Gastroesophageal sphincter (tissue), 4 donors: ENCODE data around the gene CALHM3. TPM values are rescaled to one million over a fixed set of nuclear protein-coding genes. Genes with fewer than 3 reads are reported as not detected.

Source experiments
- ATAC-seq: fragments of 150-250 bp; one replicate; pipeline ENCODE4 v1.9.1; 2016; ENCODE audit warnings: mild to moderate bottlenecking, moderate library complexity
- H3K27ac ChIP-seq, 4 donors: fragments of 200-600 bp; sonication (generic) in 3 of 4; 1 replicate in 3 of 4; 2 replicates in 1 of 4; pipeline ENCODE4 v1.5.1; 2016 to 2019
- H3K27me3 ChIP-seq: fragments of 200-600 bp; sonication (generic); one replicate; pipeline ENCODE4 v1.5.1; 2019
- H3K36me3 ChIP-seq, 2 donors: fragments of 200-600 bp; sonication (generic); one replicate each; pipeline ENCODE4 v1.5.1; 2019; ENCODE audit warnings: control low read depth in 1 of 2
- H3K4me1 ChIP-seq, 3 donors: fragments of 200-600 bp; sonication (generic); 1 replicate in 2 of 3; 2 replicates in 1 of 3; pipeline ENCODE4 v1.5.1; 2016 to 2019; ENCODE audit warnings: control low read depth in 2 of 3
- H3K4me3 ChIP-seq, 2 donors: fragments of 200-600 bp; sonication (generic); one replicate each; pipeline ENCODE4 v1.5.1; 2019; ENCODE audit warnings: mild to moderate bottlenecking in 1 of 2, moderate library complexity in 1 of 2
- H3K9me3 ChIP-seq, 3 donors: fragments of 200-600 bp; sonication (generic); one replicate each; pipeline ENCODE4 v1.5.1; 2017 to 2019; ENCODE audit warnings: control low read depth in 2 of 3
- EP300 ChIP-seq: sonication (generic); formaldehyde crosslinking; IDR thresholded peaks from one replicate; pipeline ENCODE4 v1.6.1; 2017; ENCODE audit warnings: antibody characterized with exemption, mild to moderate bottlenecking
- POLR2A ChIP-seq, 2 donors: fragments of 450-650 bp; IDR thresholded peaks; one replicate each; pipeline ENCODE4 v1.6.1; 2017; ENCODE audit warnings: antibody characterized with exemption in 2 of 2, mild to moderate bottlenecking in 2 of 2, moderate library complexity in 1 of 2
- POLR2AphosphoS5 ChIP-seq: sonication (generic); formaldehyde crosslinking; IDR thresholded peaks from one replicate; pipeline ENCODE4 v1.6.1; 2017; ENCODE audit warnings: antibody characterized with exemption
- WGBS, 2 donors: methylation state at CpG; one replicate each; pipeline ENCODE4 v1.1.5; 2018; ENCODE audit warnings: low coverage in 1 of 2; 5-methylcytosine and 5-hydroxymethylcytosine counted together
- total RNA-seq, 4 donors: library from RNA; depleted of rRNA; stranded (reverse); fragments of >200 nt; gene quantifications; one replicate each; pipeline ENCODE4 v1.1.0, GENCODE V29; 2016
- TF ChIP-seq, protein P1 (sequence below), 4 experiments: fragments of 200-600 bp in 2 of 4; fragments of 450-650 bp in 2 of 4; sonication (generic) in 1 of 4; IDR thresholded peaks; one replicate each; pipeline ENCODE4 v1.5.1; 2017 to 2019; ENCODE audit warnings: antibody characterized with exemption in 4 of 4, mild to moderate bottlenecking in 2 of 4, moderate library complexity in 2 of 4

The CALHM3 gene
- total RNA-seq, 4 donors from 2014 or later, result not detected

DNA sequence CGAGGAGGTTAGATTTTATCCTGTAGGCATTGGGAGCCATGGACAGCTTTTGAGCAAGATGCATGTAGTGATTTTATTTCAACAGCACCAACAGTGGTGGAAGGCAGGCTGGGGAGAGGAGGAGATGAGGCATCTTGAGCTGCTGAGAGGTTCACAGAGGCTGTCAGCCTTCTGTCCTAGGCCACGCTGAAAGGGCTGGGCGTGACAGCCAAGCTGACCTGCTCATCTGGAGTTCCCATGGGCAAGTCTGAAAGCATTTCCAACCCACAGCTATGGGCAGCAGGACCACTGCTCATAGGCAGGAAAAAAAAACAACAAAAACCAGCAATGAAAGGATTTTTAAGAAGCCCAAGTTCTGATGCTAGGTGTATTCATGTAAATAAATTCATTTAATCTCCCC is 22.1 kb upstream of the CALHM3 start:
- H3K27me3 ChIP-seq, result peaks cover 26% of the 10 kb centered on the region
- H3K27ac ChIP-seq, result no peak overlapping the region
- H3K9me3 ChIP-seq, result no peaks in the 10 kb centered on the region
- H3K36me3 ChIP-seq, result no peaks in the 10 kb centered on the region
- TF ChIP-seq, protein P1, sequence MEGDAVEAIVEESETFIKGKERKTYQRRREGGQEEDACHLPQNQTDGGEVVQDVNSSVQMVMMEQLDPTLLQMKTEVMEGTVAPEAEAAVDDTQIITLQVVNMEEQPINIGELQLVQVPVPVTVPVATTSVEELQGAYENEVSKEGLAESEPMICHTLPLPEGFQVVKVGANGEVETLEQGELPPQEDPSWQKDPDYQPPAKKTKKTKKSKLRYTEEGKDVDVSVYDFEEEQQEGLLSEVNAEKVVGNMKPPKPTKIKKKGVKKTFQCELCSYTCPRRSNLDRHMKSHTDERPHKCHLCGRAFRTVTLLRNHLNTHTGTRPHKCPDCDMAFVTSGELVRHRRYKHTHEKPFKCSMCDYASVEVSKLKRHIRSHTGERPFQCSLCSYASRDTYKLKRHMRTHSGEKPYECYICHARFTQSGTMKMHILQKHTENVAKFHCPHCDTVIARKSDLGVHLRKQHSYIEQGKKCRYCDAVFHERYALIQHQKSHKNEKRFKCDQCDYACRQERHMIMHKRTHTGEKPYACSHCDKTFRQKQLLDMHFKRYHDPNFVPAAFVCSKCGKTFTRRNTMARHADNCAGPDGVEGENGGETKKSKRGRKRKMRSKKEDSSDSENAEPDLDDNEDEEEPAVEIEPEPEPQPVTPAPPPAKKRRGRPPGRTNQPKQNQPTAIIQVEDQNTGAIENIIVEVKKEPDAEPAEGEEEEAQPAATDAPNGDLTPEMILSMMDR (IDR thresholded peaks at IDR 0.05), result no peak
- no peak for TF ChIP-seq POLR2AphosphoS5
- no peak for TF ChIP-seq EP300
- TF ChIP-seq POLR2A (IDR thresholded peaks at IDR 0.05), result no peak
- no peak overlapping the region for H3K4me3 ChIP-seq
- peaks cover 0 to 8% (median 3%) of the 10 kb centered on the region in 3 donors for H3K4me1 ChIP-seq
- ATAC-seq, result no peak
- 78 to 100% methylated on average over 1 to 2 of the region's 3 CpGs for WGBS, 2 donors

DNA sequence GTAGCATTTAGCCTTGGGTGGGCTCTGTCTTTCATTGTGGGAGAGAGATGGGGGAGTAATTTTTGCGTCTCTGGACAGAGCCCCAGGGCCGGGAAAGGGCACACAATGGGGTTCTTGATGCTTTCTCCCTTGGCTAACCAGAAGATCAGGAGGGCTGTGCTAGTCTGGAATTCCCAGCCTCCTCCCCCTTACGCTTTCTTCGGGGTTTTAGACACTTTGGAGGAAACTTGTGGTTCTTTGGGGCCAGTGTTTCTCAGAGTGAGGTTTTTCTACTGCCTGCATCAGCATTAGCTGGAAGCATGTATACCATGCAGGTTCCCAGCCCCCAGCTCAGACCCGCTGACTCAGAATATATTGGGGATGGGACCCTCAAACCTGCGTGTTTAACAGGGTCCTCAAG is 21.4 kb upstream of the CALHM3 start:
- no peak for ATAC-seq
- TF ChIP-seq POLR2A (IDR thresholded peaks at IDR 0.05), result no peak
- no peak for TF ChIP-seq POLR2AphosphoS5
- no peak for TF ChIP-seq EP300
- TF ChIP-seq, protein P1 (IDR thresholded peaks at IDR 0.05), result no peak
- Histone ChIP-seq H3K36me3 (no peaks in the 10 kb centered on the region), H3K4me3 (no peak overlapping the region), H3K27ac (no peak overlapping the region), H3K4me1 (peaks cover 0 to 8% (median 3%) of the 10 kb centered on the region in 3 donors), H3K27me3 (peaks cover 33% of the 10 kb centered on the region), H3K9me3 (no peaks in the 10 kb centered on the region)
- WGBS, 2 donors, result 80% methylated on average over 1 of the region's 6 CpGs; no CpG with 5 or more reads in 1 of the 2 donors

DNA sequence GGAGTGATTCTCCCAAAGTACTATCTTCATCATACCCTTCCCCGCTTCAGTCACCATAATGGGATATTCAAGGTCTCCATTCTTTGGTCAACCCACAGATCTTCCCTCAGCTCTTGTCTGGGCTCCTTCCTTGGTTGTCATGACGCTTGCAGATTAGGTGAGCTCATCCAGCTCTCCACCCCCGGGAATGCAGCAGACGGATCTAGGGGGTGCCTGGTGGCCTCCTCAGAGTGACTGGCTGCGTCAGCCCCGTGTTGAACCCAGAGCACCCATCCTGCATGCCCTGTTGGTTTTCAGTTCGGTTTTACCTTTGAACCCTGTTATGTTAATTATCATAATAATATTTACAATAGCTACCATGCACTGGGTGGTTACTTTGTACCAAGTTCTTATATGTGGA is 20.8 kb upstream of the CALHM3 start:
- WGBS, 2 donors, result 62 to 67% methylated on average over 5 to 7 of the region's 7 CpGs
- Histone ChIP-seq H3K4me1 (peaks cover 0 to 9% (median 3%) of the 10 kb centered on the region in 3 donors), H3K9me3 (no peaks in the 10 kb centered on the region), H3K36me3 (no peaks in the 10 kb centered on the region), H3K4me3 (no peak overlapping the region), H3K27me3 (peaks cover 39% of the 10 kb centered on the region), H3K27ac (no peak overlapping the region)
- no peak for ATAC-seq
- TF ChIP-seq, protein P1 (IDR thresholded peaks at IDR 0.05), result no peak
- TF ChIP-seq POLR2AphosphoS5, result no peak
- no peak for TF ChIP-seq EP300
- no peak for TF ChIP-seq POLR2A (IDR thresholded peaks at IDR 0.05)

DNA sequence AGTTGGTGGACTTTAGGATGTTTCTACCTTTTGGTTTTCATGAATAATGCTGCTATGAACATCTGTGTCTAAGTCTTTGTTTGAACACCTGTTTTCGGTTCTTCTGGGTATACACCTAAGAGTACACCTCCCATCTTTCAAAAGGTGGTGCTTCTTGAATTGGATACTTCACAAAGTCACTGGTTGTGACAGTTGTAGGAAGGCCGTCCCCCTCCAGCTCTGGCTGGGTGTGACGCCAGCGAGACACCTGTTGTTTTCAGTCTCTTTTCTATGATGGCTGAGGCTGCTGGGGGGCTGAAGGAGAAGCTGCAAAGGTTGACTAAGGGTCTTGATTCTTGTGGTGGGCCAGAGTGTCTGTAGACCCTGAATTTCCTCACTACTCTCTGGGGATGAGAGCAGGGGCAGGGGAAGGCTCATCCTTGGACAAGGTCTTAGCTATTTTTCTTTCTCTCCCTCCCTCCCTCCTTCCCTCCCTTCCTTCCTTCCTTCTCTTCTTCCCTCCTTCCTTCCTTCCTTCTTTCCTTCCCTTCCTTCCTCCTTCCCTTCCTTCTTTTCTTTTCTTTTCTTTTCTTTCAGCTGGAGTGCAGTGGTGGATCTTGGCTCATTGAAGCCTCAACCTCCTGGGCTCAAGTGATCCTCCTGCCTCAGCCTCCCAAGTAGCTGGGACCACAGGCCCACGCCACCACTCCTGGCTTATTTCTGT is 20.0 kb upstream of the CALHM3 start:
- Histone ChIP-seq H3K27ac (no peak overlapping the region), H3K9me3 (no peaks in the 10 kb centered on the region), H3K27me3 (peaks cover 47% of the 10 kb centered on the region), H3K4me1 (peaks cover 0 to 10% (median 4%) of the 10 kb centered on the region in 3 donors), H3K36me3 (no peaks in the 10 kb centered on the region), H3K4me3 (no peak overlapping the region)
- WGBS, 2 donors, result 71 to 80% methylated on average over 1 to 5 of the region's 5 CpGs
- no peak for ATAC-seq
- no peak for TF ChIP-seq POLR2AphosphoS5
- TF ChIP-seq POLR2A (IDR thresholded peaks at IDR 0.05), result no peak
- no peak for TF ChIP-seq EP300
- TF ChIP-seq, protein P1 (IDR thresholded peaks at IDR 0.05), result no peak
